ENCODE results near the gene IL18. TPM values are rescaled to one million over a fixed set of nuclear protein-coding genes. Genes with fewer than 3 reads are reported as not detected.

The IL18 gene
- total RNA-seq, 1 donor from 2014 or later, result 5.3 TPM

- no peak overlapping the region for H3K27ac ChIP-seq (ENCODE audit: low read depth, low read length)
- TF ChIP-seq EZH2 (IDR thresholded peaks at IDR 0.05; ENCODE audit: insufficient read depth, low read length) (no peak), CTCF (IDR thresholded peaks at IDR 0.05; ENCODE audit: insufficient read depth, low read depth, low read length) (no peak)
- H3K9me3 ChIP-seq (ENCODE audit: insufficient read depth, low read depth, low read length), result no peaks in the 10 kb centered on the region
- H2AFZ ChIP-seq (ENCODE audit: low read depth, low read length), result no peak overlapping the region
- Mint-ChIP-seq H3K4me3 (ENCODE audit: unreplicated experiment) (no peak overlapping the region), H3K9me3 (ENCODE audit: unreplicated experiment) (no peaks in the 10 kb centered on the region), H3K27ac (ENCODE audit: unreplicated experiment) (no peak overlapping the region), H3K27me3 (ENCODE audit: low read depth, unreplicated experiment) (no peaks in the 10 kb centered on the region), H3K36me3 (ENCODE audit: low read depth, unreplicated experiment) (no peaks in the 10 kb centered on the region), H3K4me1 (ENCODE audit: low read depth, unreplicated experiment) (peaks cover 15% of the 10 kb centered on the region)
- DNase-seq (ENCODE audit: low read depth) (no peak), FAIRE-seq (no peak)
- H3K79me2 ChIP-seq (ENCODE audit: insufficient read depth, low read length), result no peaks in the 10 kb centered on the region
- H3K36me3 ChIP-seq (ENCODE audit: insufficient read depth, low read length), result no peaks in the 10 kb centered on the region
- H3K4me3 ChIP-seq (ENCODE audit: insufficient read depth, low read depth, low read length), result no peak overlapping the region
- peaks cover 14% of the 10 kb centered on the region for H3K4me1 ChIP-seq (ENCODE audit: insufficient read depth, low read length)
- H4K20me1 ChIP-seq (ENCODE audit: insufficient read depth, low read length), result no peaks in the 10 kb centered on the region
- H3K4me2 ChIP-seq (ENCODE audit: low read length), result no peak overlapping the region
- no peaks in the 10 kb centered on the region for H3K27me3 ChIP-seq (ENCODE audit: insufficient read depth, low read length)
- H3K9ac ChIP-seq (ENCODE audit: low read length), result no peak overlapping the region
These were observed 2.9 kb downstream of the IL18 start for GRCh38 chr11:112161012-112161411.

- no peaks in the 10 kb centered on the region for H3K36me3 Mint-ChIP-seq (ENCODE audit: low read depth, unreplicated experiment)
- H3K4me3 Mint-ChIP-seq (ENCODE audit: unreplicated experiment), result no peak overlapping the region
- Histone ChIP-seq H2AFZ (ENCODE audit: low read depth, low read length) (no peak overlapping the region), H3K27me3 (ENCODE audit: insufficient read depth, low read length) (no peaks in the 10 kb centered on the region), H3K79me2 (ENCODE audit: insufficient read depth, low read length) (no peaks in the 10 kb centered on the region), H3K36me3 (ENCODE audit: insufficient read depth, low read length) (no peaks in the 10 kb centered on the region), H3K27ac (ENCODE audit: low read depth, low read length) (no peak overlapping the region), H3K4me3 (ENCODE audit: insufficient read depth, low read depth, low read length) (no peak overlapping the region), H3K9me3 (ENCODE audit: insufficient read depth, low read depth, low read length) (no peaks in the 10 kb centered on the region), H3K4me1 (ENCODE audit: insufficient read depth, low read length) (peaks cover 15% of the 10 kb centered on the region), H4K20me1 (ENCODE audit: insufficient read depth, low read length) (no peaks in the 10 kb centered on the region), H3K9ac (ENCODE audit: low read length) (no peak overlapping the region), H3K4me2 (ENCODE audit: low read length) (no peak overlapping the region)
- DNase-seq (ENCODE audit: low read depth), result no peak
- H3K27ac Mint-ChIP-seq (ENCODE audit: unreplicated experiment), result no peak overlapping the region
- H3K9me3 Mint-ChIP-seq (ENCODE audit: unreplicated experiment), result no peaks in the 10 kb centered on the region
- no peak for FAIRE-seq
- no peaks in the 10 kb centered on the region for H3K27me3 Mint-ChIP-seq (ENCODE audit: low read depth, unreplicated experiment)
- TF ChIP-seq CTCF (IDR thresholded peaks at IDR 0.05; ENCODE audit: insufficient read depth, low read depth, low read length), result no peak
- TF ChIP-seq EZH2 (IDR thresholded peaks at IDR 0.05; ENCODE audit: insufficient read depth, low read length), result no peak
- peaks cover 18% of the 10 kb centered on the region for H3K4me1 Mint-ChIP-seq (ENCODE audit: low read depth, unreplicated experiment)
These were observed 3.6 kb downstream of the IL18 start for GRCh38 chr11:112160091-112160848.
